Stimulated activated CD4-positive, alpha-beta T cell treated with anti-CD3 and anti-CD28 coated beads, Interleukin-12 subunit alpha, Interleukin-12 subunit beta, amount 100 ng/mL, for 48 hours (primary cell): ENCODE data around the gene NELFE.
"Not testable (repeated sequence)": the region's sequence is repeated elsewhere in the genome, so short reads cannot be mapped to it uniquely, and the experiment has no call there.

Source experiments
- DNase-seq, 3 donors: peaks; one replicate each; pipeline ENCODE4 v3.0.0-alpha.2; 2020; ENCODE audit warnings: low read depth in 2 of 3, low spot score in 1 of 3

The NELFE gene

DNA sequence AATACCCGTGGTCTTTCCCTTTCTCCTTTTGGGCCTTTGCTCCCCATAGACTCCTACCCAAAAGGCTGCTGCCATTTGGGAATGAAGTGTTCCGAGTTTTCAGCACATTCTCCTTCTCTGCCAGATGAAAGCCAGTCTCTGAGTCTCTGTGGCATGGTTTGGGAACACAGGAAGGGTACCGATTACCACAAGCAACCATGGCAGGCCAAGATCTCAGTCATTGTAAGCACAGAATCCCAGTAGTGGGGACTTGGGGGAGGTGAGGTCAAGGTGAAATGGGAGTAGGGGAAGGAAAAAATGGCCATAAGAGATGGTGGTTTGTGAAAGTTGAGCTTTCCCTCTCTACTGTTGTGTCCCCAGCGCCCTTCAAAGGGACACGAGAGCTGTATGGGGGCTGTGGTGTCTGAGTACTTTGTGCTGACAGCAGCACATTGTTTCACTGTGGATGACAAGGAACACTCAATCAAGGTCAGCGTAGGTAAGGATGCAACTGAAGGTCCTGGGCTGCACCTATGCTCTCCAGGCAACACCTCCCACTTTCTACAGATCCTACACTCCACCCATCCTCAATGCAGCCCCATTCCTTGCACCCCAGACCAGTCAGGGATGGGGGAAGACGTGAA, 8.7 kb downstream of the NELFE start:
- no peak for DNase-seq

DNA sequence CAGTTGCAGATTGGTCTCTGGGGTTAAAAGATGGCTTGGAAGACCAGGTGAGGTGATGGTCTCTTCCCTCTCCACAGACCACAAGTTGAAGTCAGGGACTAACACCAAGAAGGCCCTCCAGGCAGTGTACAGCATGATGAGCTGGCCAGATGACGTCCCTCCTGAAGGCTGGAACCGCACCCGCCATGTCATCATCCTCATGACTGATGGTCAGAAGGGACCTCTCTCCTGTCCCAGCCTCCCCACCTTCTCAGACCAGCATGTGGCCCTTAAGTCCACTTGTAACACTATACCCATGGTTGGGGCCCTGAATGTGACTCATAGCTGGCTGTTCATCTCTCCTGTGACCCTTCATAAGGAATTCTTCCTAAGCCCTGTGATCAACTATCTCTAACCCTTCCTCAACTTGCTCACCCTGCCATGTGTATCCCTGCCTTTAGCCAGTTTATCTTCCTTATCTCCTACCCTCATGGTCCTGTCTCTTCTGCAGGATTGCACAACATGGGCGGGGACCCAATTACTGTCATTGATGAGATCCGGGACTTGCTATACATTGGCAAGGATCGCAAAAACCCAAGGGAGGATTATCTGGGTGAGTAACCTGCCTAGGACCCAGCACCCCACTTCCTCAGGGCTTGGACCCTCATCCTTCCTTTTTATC, 9.9 kb downstream of the NELFE start:
- DNase-seq = no peak

DNA sequence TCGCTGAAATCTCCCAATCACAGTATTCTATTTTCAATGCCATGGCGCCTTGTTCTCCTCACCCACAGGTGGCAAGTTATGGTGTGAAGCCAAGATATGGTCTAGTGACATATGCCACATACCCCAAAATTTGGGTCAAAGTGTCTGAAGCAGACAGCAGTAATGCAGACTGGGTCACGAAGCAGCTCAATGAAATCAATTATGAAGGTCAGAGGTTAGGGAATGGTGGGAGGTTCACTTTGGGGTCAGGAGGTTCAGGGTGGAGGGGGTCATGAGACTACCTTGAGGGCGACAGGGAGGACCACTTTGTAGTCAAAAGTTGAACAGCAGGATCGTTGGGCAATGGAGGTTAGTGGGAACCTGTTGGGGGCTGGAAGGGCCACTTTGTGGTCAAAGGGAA, 10.5 kb downstream of the NELFE start:
- DNase-seq = no peak

DNA sequence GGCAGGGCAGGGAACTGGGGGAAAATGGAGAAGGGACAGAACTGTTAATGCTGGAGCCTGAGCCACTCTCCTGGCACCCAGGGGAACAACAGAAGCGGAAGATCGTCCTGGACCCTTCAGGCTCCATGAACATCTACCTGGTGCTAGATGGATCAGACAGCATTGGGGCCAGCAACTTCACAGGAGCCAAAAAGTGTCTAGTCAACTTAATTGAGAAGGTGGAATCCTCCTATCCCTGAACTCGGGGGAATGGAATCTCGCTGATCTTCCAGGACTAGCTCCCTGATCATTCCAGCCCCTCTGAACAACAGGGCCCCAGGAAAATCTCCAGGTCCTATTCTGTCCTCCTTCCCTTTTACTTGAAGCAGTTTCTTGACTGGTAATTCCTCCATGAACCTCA, 10.9 kb downstream of the NELFE start:
- DNase-seq = no peak

DNA sequence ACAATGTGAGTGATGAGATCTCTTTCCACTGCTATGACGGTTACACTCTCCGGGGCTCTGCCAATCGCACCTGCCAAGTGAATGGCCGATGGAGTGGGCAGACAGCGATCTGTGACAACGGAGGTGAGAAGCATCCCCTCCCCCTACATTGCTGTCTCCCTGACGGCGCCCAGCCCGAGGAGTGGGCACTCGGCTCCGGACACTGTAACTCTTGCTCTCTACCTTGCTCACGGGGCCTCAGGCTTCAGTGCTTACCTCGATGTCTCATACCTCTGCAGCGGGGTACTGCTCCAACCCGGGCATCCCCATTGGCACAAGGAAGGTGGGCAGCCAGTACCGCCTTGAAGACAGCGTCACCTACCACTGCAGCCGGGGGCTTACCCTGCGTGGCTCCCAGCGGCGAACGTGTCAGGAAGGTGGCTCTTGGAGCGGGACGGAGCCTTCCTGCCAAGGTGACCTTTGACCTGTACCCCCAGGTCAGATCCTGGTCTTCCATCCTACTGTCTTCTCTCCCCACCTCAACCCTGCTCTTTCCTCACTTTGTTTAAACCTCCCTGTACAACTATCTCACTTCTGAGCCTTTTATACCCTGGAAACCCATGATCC, 11.6 kb downstream of the NELFE start:
- no peak for DNase-seq

DNA sequence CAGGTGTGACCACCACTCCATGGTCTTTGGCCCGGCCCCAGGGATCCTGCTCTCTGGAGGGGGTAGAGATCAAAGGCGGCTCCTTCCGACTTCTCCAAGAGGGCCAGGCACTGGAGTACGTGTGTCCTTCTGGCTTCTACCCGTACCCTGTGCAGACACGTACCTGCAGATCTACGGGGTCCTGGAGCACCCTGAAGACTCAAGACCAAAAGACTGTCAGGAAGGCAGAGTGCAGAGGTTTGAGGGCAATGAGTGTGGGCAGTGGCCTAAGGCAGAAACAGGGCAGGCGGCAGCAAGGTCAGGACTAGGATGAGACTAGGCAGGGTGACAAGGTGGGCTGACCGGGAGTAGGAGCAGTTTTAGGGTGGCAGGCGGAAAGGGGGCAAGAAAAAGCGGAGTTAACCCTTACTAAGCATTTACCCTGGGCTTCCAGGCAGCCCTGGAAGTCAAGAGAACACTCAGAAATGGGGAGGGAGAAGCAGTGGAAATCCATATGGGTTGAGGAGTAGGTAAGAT, 12.3 kb downstream of the NELFE start:
- DNase-seq = no peak

DNA sequence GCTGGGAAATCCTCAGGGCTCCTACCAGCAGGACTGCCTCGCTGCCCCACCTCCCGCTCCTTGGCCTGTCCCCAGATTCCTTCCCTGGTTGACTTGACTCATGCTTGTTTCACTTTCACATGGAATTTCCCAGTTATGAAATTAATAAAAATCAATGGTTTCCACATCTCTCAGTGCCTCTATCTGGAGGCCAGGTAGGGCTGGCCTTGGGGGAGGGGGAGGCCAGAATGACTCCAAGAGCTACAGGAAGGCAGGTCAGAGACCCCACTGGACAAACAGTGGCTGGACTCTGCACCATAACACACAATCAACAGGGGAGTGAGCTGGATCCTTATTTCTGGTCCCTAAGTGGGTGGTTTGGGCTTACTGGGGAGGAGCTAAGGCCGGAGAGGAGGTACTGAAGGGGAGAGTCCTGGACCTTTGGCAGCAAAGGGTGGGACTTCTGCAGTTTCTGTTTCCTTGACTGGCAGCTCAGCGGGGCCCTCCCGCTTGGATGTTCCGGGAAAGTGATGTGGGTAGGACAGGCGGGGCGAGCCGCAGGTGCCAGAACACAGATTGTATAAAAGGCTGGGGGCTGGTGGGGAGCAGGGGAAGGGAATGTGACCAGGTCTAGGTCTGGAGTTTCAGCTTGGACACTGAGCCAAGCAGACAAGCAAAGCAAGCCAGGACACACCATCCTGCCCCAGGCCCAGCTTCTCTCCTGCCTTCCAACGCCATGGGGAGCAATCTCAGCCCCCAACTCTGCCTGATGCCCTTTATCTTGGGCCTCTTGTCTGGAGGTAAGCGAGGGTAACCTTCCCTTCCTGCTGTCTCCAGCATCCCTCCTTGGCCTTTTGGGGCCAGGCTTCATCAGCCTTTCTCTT, 13.0 kb downstream of the NELFE start, which contains the start of gene CFB:
Gene CFB (plus strand): TSS at position 589 of the 863 bp plus-strand sequence. CDS start 127 bp downstream, at position 716.
- DNase-seq = no peak

DNA sequence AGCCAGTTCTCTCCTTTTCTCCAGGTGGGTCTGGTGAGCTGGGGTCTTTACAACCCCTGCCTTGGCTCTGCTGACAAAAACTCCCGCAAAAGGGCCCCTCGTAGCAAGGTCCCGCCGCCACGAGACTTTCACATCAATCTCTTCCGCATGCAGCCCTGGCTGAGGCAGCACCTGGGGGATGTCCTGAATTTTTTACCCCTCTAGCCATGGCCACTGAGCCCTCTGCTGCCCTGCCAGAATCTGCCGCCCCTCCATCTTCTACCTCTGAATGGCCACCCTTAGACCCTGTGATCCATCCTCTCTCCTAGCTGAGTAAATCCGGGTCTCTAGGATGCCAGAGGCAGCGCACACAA, 13.6 kb downstream of the NELFE start:
- DNase-seq = no peak

DNA sequence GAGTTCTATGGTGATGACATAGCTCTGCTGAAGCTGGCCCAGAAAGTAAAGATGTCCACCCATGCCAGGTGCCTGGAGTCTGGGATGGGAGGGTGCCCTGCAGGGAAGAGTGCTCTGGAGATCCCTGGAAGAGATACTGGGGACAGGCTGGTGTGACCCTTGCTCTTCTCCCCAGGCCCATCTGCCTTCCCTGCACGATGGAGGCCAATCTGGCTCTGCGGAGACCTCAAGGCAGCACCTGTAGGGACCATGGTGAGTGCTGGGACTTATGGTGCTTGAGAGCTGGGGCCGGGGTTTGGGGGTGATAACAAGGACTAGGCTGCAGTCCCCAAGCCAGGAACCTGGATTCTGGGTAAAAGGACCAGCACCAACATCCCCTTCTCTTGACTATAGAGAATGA, 15.0 kb downstream of the NELFE start:
- no peak for DNase-seq

DNA sequence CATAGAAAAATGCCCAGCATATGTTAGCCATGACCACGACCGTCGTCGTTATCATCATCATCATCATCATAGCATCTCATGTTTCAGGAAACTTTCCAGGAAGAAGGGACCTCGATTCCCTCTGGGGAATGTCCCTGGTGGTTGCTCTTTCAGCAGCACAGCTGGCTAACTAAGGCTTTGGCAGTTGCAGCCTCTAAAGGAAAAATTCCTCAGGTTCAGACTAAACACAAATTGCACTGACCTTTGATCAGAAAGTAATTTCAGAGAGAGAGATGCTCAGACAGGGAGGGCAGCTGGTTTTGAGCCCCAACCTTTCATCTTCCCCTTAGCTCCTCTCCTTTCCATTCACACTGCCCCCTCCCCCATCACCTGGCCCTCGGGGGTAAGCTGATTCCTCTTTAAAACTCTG, 18.5 kb downstream of the NELFE start:
- no peak for DNase-seq

DNA sequence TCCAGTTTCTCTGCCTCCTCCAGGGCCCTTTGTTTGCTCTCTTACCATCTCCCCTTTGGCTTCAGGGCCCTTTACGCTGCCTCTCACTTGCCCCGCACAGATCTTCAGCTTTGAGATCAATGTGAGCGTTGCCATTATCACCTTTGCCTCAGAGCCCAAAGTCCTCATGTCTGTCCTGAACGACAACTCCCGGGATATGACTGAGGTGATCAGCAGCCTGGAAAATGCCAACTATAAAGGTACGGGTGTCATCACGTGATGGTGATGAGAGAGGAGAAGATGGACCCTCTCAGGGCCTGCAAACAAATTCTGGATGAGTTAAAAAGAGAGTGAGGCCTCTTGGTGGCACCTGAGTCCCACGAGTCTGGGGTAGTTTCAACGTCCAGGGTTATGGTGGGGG, 22.9 kb downstream of the NELFE start:
- DNase-seq = no peak

DNA sequence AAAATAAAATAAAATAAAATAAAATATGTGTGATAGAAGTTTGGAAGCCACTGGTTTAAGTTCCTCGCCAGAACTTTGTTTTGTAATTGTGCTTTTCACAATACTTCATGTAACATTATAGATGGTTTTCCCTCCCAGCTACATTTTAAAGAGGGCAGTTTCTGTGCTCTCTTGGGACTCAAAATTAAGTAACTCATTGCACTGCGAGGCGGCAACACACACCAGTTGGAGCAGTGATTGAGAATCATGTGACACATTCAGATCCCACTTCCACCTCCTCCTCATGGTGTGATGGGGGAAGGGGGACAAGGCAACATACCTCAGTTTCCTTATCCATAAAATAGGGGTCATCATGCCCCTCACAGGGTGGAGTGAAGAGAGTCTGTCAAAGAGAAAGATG, 23.8 kb downstream of the NELFE start:
- DNase-seq = no peak

DNA sequence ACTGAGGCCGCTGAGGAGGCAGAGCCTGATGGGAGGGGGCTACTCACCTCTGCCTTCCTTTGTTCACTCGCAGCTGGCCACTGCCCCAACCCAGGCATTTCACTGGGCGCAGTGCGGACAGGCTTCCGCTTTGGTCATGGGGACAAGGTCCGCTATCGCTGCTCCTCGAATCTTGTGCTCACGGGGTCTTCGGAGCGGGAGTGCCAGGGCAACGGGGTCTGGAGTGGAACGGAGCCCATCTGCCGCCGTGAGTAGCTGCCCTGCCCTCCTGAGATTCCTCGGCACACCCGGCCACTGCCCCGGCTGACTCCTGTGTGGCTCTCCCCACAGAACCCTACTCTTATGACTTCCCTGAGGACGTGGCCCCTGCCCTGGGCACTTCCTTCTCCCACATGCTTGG, 25.2 kb downstream of the NELFE start:
- no peak for DNase-seq

DNA sequence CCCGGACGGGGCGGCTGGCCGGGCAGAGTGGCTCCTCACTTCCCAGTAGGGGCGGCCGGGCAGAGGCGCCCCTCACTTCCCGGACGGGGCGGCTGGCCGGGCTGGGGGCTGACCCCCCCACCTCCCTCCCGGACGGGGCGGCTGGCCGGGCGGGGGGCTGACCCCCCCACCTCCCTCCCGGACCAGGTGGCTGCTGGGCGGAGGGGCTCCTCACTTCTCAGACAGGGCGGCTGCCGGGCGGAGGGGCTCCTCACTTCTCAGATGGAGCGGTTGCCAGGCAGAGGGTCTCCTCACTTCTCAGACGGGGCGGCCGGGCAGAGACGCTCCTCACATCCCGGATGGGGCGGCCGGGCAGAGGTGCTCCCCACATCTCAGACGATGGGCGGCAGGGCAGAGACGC, 26.6 kb downstream of the NELFE start:
- not testable (repeated sequence) for DNase-seq

DNA sequence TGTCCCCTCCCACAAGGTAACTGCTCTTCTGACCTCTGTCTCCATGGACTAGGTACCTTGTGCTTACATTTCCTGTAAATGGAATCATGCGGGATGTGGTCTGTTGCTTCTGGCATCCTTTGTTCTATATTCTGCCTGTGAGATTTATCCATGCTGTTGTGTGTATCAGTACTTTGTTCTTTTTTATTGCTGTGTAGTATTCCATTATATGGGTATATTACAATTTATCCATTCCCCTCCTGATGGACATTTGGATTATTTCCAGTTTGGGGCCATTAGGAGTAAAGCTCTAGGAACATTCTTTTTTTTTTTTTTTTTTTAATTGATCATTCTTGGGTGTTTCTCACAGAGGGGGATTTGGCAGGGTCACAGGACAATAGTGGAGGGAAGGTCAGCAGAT, 27.8 kb downstream of the NELFE start:
- DNase-seq = no peak

DNA sequence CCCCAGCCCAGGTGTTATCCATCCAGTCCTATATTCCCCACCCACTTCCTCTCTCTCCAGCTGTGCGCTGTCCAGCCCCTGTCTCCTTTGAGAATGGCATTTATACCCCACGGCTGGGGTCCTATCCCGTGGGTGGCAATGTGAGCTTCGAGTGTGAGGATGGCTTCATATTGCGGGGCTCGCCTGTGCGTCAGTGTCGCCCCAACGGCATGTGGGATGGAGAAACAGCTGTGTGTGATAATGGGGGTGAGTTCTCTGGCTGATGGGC, 30.2 kb downstream of the NELFE start:
- DNase-seq = no peak

DNA sequence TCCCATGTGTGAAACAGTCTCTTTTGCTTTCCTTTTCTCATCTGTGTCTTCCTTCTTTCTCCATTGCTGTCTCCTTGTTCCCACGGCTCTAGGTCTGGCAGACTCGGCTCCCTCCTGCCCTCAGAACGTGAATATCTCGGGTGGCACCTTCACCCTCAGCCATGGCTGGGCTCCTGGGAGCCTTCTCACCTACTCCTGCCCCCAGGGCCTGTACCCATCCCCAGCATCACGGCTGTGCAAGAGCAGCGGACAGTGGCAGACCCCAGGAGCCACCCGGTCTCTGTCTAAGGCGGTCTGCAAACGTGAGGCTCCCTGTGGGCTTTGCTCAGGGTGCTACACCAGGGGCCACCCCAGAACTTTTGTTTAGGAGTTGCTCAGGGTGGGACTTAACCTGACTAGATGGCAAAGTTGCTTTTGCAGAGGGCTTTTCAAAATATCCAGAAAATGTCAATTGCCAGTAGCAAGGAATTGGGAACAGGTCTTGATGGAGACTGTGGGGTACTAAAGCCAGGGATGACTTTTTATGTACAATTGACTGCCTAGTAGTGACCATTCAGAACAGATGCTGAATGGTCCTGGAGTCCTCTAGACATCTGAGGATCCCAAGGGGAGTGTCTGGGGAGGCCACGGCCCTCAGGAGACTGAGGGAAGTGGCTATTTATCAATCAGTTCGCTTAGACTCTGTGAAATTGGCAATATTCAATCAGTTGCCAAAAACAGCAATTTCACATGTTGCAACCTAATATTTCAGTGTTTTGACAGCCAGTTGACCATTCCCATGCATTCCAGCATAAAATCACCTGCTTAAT, 30.7 kb downstream of the NELFE start:
- no peak for DNase-seq

DNA sequence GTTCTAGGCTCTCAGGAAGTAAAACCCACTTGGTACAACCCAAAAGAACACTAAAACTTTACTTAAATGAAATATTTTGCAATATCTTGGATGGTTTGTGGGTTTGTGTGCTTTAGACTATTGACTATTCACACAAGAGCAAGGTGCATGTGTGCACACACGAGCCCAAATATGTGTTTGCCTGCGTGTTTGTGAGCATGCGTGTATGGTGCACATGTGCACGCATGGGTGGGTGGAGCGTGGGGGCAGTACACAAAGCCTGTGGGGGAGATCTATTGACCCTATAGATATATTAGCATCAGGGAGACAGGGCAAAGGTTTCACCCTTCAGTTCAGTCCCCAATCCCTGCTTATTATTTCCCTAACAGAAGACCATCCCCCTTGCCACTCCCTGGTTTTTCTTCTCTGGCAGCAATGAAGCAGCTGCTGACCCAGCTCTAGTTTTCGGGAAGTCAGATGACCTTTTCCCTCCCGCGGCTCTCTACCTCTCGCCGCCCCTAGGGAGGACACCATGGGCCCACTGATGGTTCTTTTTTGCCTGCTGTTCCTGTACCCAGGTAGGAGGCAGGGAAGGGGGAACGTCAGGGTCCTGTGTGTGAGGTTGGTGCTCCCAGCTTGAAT, 31.4 kb downstream of the NELFE start, which contains the start of gene C2:
Gene C2 (plus strand): TSS at position 476 of the 621 bp plus-strand sequence. CDS start 36 bp downstream, at position 512.
- DNase-seq = no peak

DNA sequence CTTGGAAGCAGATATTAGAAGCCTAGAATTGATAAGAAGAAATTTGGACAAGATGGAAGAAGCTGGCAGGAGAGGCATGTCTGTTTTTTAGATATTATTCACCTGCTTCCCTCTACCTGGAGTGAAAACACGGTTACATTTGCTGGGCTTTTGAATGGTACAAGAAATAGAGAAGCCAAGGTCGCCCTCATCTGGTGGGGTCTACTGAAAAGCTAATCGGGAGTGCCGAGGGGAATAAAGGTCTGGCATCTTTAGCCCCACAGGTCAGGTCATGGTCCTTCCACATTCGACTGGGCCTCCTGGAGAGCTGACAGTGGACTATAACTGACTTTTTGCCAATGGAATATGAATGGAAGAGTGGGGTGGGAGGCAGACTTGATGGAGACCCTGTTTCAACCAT, 35.8 kb downstream of the NELFE start:
- DNase-seq = no peak

DNA sequence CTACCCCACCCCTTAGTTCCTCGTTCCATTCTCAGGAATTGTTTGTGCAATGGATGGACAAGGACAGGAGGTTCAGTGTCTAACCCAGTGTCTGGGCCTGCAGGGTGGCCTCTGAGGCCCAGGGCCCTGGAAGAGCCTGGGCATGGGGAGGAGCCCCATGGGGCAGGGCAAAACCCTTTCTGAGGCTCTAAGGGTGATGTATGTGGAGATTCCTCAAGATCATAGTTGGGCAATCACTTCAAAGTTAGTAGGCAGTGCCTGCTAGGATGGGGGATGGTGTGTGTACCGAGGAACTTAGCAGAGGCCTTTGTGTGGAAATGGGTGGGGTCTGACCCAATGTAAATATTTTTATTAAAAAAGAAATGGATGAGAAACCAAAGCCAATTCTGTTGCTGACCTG, 38.0 kb downstream of the NELFE start:
- no peak for DNase-seq
